Measurements from ENCODE around the gene TASP1.
"Not testable (repeated sequence)": the region's sequence is repeated elsewhere in the genome, so short reads cannot be mapped to it uniquely, and the experiment has no call there.

Gene TASP1

GRCh38 chr20:13648291-13649228 lies 9.8 kb upstream of the TASP1 start:
- no peak for DNase-seq (ENCODE audit: low spot score)

DNA sequence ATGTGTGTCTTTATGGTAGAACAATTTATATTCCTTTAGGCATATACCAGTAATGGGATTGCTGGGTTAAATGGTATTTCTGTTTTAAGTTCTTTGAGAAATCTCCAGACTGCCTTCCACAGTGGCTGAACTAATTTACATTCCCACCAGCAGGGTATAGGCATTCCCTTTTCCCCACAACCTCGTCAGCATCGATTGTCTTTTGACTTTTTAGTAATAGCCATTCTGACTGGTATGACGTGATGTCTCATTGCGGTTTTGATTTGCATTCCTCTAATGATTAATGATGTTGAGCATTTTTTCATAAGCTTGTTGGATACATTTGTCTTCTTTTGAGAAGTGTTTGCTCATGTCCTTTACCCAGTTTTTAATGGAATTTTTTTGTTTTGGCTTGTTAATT lies 5.3 kb upstream of the TASP1 start:
- DNase-seq (ENCODE audit: low spot score): no peak

DNA sequence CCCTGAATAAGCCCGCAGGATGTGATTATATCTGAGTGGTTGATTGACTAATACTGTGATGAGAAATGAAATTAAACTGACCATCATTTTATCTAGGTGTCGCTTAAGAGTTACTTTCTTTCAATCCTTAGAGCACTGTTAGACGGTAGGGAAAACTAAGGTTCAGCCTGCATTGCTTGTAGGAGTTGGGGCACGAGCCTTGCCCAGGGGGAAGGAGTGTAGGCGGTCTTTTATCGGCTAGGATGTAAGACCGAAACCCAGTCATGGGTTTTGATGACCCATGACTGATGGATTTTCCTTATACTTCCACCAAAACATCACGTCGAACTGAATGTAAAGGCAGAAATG lies 392 bp upstream of the TASP1 start:
- no peak for DNase-seq (ENCODE audit: low spot score)

GRCh38 chr20:13638162-13638495 lies 603 bp downstream of the TASP1 start:
- DNase-seq (ENCODE audit: low spot score): no peak

DNA sequence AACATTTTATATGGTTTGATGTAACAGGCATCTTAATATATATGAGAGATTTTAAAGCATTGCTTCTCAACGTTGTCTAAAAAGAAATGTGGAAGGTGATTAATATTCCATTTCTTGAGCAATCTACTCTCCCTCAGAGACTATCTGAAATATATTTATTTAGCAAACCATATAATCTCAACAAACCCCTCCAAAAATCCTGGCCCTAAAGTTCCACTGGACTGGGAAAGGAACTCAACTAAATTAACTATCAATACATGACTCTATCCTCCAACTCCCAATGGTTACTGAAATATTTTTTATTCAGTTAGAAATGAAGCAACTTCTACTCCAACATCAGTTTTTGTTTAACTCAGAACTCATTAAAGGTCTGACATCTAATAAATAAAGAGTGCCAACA lies 6.3 kb downstream of the TASP1 start:
- no peak for DNase-seq (ENCODE audit: low spot score)

DNA sequence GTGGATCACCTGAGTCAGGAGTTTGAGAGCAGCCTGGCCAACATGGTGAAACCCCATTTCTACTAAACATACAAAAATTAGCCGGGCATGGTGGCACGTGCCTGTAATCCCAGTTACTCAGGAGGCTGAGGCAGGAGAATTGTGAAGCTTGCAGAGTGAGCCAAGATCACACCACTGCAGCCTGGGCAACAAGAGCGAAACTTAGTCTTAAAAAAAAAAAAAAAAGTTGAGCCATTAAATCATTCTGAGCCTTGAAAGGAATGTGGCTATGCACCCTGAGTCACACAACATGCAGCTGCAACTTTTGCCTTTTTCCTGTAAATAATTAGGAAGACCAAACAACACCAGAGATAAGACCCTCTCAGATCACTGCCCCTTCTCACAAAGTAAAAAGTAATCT lies 11.2 kb downstream of the TASP1 start:
- DNase-seq (ENCODE audit: low spot score): not testable (repeated sequence)

GRCh38 chr20:13626724-13627123 lies 12.0 kb downstream of the TASP1 start:
- DNase-seq (ENCODE audit: low spot score): no peak

DNA sequence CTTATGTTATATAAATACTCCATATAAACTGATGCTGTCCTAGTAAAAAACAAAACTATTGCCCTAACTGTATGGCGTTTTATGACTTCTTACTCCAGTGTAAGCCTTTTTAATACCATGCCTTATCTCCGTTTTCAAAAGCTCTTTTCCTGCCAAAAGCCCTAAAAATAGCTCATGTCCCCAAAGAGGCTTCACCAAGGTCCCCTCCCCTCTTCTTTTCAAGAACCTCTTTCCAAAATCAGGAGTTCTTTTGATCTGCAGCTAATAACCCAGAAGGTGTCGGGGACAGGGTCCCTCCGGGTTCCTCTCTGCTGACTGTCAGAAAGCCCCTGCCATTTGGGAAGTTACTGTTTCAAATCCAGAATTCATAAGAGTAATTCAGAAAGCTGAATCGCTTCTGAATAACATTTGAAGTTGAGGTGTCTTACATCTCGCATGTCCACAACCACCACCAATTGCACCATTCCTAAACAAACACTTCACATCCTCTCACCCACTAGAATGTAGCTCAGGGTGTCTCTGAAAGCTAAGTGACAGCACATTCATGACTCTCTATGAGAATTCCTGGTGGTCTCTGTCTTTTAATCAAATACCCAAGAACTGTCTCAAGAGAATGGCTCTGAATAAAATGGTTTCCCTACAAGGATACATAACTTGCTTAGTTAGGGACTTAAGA lies 13.3 kb downstream of the TASP1 start:
- no peak for DNase-seq (ENCODE audit: low spot score)

- not testable (repeated sequence) for DNase-seq (ENCODE audit: low spot score)
These were observed 19.3 kb downstream of the TASP1 start for GRCh38 chr20:13619415-13619814.

DNA sequence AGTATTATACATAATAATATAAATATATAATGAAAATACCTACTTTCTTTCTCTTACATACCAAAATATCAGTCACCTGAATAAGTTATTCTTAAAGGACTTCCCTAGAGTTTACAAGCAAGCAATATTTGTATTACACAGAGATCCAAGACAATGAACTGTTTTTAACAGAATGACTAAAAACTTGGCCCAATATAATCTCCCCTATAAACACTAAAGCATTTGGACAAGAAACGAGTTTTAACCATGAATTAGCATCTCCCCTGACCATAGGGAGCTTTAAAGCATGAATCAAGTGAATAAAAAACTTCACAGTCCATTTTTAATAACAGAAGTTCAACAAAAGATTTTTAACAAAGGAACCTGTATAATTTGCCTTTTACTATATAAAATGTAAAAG lies 20.3 kb downstream of the TASP1 start:
- DNase-seq (ENCODE audit: low spot score): not testable (repeated sequence)

GRCh38 chr20:13617585-13617984 lies 21.1 kb downstream of the TASP1 start:
- DNase-seq (ENCODE audit: low spot score): not testable (repeated sequence)

DNA sequence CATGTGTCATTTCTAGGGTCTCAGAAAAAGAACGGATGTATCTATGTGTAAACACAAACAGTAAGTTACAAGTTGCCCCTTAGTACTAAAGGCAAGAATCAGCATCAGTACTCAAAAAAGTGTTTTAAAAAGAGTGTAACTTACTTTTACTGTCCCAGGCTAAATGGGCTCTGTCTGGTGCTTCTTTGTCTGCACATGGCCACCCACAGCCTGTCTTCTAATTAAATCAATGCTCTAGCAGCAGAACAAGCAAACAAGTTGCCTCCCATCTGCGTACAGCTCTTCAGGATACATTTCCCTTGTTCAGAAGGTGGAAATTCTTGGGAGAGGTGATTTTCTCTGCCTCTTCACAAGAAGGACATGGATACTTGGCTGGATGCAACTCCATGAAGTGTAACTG lies 22.0 kb downstream of the TASP1 start:
- not testable (repeated sequence) for DNase-seq (ENCODE audit: low spot score)

DNA sequence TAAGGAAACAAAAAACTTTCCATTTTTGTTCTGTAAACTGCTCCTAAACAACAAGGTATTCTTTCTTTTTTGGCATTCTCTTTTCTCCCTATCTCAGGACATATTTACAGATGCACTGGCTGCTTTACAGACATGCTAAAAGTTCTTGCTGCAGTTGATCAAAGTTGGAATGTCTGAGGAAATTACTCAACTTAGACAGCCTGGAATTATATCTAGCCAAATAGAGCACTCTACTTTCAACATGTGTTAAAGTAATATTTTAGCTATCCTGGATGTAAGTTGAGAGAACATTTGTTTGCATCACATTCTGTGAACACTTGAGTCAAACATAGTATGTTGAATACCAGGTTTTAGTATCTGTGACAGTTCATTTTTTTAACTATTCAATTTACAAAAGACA lies 24.8 kb downstream of the TASP1 start:
- DNase-seq (ENCODE audit: low spot score): no peak

DNA sequence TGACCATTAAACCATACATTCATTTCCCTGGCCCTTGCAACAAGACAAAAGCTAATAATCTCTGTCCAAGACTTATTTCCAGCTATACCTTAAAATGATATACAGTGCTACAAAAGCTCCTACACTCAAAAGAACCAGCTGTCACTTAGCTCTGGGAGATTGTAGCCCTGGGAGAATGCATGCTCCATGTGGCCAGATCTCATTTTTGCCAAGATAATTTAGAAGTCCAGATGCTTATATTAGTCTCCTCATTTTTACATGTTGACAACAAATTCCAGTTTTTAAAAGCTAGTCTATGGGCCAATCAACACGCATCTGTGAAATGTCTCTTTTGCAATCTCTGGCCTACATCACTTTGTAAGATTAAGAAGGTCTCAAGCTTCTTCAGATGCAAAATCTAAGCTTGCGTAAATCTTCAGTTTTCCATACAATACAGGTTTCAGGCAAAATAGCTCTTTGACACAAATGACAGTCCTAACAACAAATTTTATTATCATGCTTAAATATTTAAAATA lies 27.1 kb downstream of the TASP1 start:
- DNase-seq (ENCODE audit: low spot score): no peak

DNA sequence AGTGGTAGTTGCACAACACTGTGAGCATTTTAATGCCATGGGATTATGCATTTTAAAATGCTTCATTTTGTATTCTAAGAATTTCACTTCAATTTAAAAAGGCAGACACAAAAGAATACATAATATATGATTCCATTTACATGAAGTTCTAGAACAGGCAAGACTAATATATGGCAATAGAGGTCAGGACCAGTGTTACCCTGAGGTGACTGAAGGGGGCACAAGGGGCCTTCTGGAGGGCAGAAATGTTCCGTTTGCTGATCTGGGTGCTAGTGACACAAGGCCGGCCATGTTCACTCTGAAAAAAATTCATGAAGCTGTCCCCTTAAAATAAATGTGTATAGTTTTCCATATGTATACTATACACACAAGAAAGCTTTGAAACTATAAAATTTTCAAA lies 28.5 kb downstream of the TASP1 start:
- DNase-seq (ENCODE audit: low spot score): no peak

- DNase-seq (ENCODE audit: low spot score): no peak
These were observed 30.7 kb downstream of the TASP1 start for GRCh38 chr20:13608066-13608465.

DNA sequence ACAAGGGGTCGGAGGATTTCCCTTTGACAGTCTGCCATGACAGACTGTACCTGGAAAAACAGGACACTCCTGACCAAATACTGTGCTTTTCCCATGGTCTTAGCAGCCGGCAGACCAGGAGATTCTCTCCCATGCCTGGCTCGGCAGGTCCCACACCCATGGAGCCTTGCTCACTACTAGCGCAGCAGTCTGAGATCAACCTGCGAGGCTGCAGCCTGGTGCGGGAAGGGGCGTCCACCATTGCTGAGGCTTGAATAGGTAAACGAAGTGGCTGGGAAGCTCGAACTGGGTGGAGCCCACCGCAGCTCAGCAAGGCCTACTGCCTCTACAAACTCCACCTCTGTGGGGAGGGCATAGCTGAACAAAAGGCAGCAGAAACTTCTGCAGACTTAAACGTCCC lies 45.3 kb downstream of the TASP1 start:
- DNase-seq (ENCODE audit: low spot score): not testable (repeated sequence)

DNA sequence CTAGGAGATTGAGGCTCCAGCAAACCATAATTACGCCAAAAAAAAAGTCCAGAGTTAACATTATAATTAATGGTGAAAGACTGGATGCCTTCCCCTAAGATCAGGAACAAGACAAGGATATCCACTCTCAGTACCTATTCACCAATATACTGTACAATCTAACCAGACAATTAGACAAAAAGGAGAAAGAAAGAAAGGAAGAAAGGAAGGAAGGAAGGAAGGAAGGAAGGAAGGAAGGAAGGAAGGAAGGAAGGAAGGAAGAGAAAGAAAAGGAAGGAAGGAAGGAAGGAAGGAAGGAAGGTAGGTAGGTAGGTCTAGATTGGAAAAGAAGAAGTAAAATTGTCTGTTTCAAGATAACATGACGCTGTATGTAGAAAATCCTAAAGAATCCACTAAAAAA lies 50.7 kb downstream of the TASP1 start:
- no peak for DNase-seq (ENCODE audit: low spot score)

DNA sequence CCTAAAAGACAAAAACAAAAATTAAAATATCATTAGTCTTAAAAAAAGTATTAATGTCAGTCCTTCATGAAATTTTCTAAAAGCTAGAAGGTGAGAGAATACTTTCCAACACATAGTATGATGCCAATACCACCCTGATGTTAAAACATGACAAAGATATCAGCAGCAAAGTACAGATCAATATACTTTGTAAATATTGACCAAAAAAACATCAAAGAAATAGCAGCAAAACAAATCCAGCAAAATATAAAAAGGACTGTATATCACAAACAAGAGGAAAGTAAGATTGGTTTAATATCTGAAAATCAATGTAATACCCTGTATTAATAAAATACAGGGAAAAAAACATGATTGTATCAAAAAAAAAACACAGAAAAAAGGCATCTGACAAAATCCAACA lies 51.4 kb downstream of the TASP1 start:
- no peak for DNase-seq (ENCODE audit: low spot score)

- DNase-seq (ENCODE audit: low spot score): no peak
These were observed 52.6 kb downstream of the TASP1 start for GRCh38 chr20:13586133-13586532.

- no peak for DNase-seq (ENCODE audit: low spot score)
These were observed 57.3 kb downstream of the TASP1 start for GRCh38 chr20:13581451-13581850.

- no peak for DNase-seq (ENCODE audit: low spot score)
These were observed 58.0 kb downstream of the TASP1 start for GRCh38 chr20:13580707-13581106.

DNA sequence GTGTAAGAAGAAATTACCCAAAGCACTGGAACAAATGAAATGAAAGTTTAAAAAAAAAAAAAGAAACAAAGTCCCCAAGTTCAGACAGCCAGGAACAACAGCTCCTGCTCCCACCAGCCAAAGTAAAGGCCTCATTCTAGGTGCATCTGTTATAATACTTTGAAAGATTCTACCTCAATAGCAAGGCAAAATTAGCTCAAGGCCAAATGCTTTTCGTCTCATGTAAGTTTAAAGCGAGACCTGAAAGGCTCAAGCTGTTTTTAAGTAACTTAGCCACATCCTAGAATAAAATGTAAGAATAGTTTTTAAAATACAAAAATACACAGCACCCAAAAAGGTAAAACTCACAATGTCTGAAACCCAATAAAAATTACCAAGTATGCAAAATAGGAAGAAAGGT lies 64.7 kb downstream of the TASP1 start:
- no peak for DNase-seq (ENCODE audit: low spot score)

Measured in globus pallidus (tissue), 1 donor.